AG09319 (cell line): ENCODE results near the gene CDCA4.

Experiments
- DNase-seq: peaks from one replicate; pipeline ENCODE4 v3.0.0-alpha.2; 2010; ENCODE audit warnings: low read depth; ENCODE audit errors: extremely low read depth
- CTCF ChIP-seq: IDR thresholded peaks from 2 replicates; pipeline ENCODE4 v1.5.1; 2011; ENCODE audit warnings: low read depth, mild to moderate bottlenecking, inconsistent platforms, low read length, moderate library complexity

CDCA4 gene

GRCh38 chr14:105007593-105008264 is 13.2 kb downstream of the CDCA4 start:
- DNase-seq = no peak
- no peak for TF ChIP-seq CTCF

GRCh38 chr14:105006831-105007592 is 13.9 kb downstream of the CDCA4 start:
- DNase-seq = no peak
- TF ChIP-seq CTCF = no peak

GRCh38 chr14:105005929-105006830 is 14.7 kb downstream of the CDCA4 start:
- no peak for DNase-seq
- no peak for TF ChIP-seq CTCF

GRCh38 chr14:105005329-105005928 is 15.5 kb downstream of the CDCA4 start:
- TF ChIP-seq CTCF = no peak

GRCh38 chr14:104999361-104999760 is 21.5 kb downstream of the CDCA4 start:
- no peak for TF ChIP-seq CTCF
- DNase-seq = no peak

More at GRCh38 chr14:105005329-105005928, 15.5 kb downstream of the CDCA4 start:
- no peak for DNase-seq

GRCh38 chr14:104998801-104999200 is 22.1 kb downstream of the CDCA4 start:
- no peak for TF ChIP-seq CTCF
- no peak for DNase-seq
